MM.1S (cell line): Measurements from ENCODE around the gene UBXN1.

Experiments used
- DNase-seq: peaks from one replicate; pipeline ENCODE4 v3.0.0-alpha.2; 2015
- H2AFZ ChIP-seq: fragments of 300-600 bp; sonication (generic); 2 replicates; pipeline ENCODE4 v1.6.0; 2016; ENCODE audit warnings: antibody characterized with exemption, low read length
- H3F3A ChIP-seq: fragments of 300-600 bp; sonication (generic); 2 replicates; pipeline ENCODE4 v1.6.1; 2016; ENCODE audit warnings: mild to moderate bottlenecking, antibody characterized with exemption, low read length, moderate library complexity, mixed read lengths; ENCODE audit not compliant: insufficient read depth
- H3K27ac ChIP-seq: fragments of 300-600 bp; sonication (generic); 2 replicates; pipeline ENCODE4 v1.5.1; 2016; ENCODE audit warnings: mild to moderate bottlenecking, low read length
- H3K27me3 ChIP-seq: fragments of 300-600 bp; sonication (generic); replicated peaks from 2 replicates; pipeline ENCODE4 v1.6.0; 2016; ENCODE audit warnings: low read length; ENCODE audit not compliant: insufficient read depth
- H3K36me3 ChIP-seq: fragments of 300-600 bp; sonication (generic); replicated peaks from 2 replicates; pipeline ENCODE4 v1.6.1; 2016; ENCODE audit warnings: mild to moderate bottlenecking, low read length, mixed read lengths; ENCODE audit not compliant: insufficient read depth
- H3K4me1 ChIP-seq: fragments of 300-600 bp; sonication (generic); 2 replicates; pipeline ENCODE4 v1.6.1; 2016; ENCODE audit warnings: low read length, mixed read lengths
- H3K4me2 ChIP-seq: fragments of 300-600 bp; sonication (generic); 2 replicates; pipeline ENCODE4 v1.6.0; 2016; ENCODE audit warnings: low read depth, low read length
- H3K4me3 ChIP-seq: fragments of 300-600 bp; sonication (generic); 2 replicates; pipeline ENCODE4 v1.5.1; 2016; ENCODE audit warnings: low read length, mixed read lengths
- H3K79me2 ChIP-seq: fragments of 300-600 bp; sonication (generic); 2 replicates; pipeline ENCODE4 v1.6.1; 2016; ENCODE audit warnings: mixed run types, low read length, mixed read lengths
- H3K9ac ChIP-seq: fragments of 300-600 bp; sonication (generic); 2 replicates; pipeline ENCODE4 v1.6.1; 2016; ENCODE audit warnings: low read length, mixed read lengths
- H3K9me2 ChIP-seq: fragments of 300-600 bp; sonication (generic); replicated peaks from 2 replicates; pipeline ENCODE4 v1.6.1; 2016; ENCODE audit warnings: mild to moderate bottlenecking, low read length, mixed read lengths; ENCODE audit not compliant: insufficient read depth
- H3K9me3 ChIP-seq: fragments of 300-600 bp; sonication (generic); replicated peaks from 2 replicates; pipeline ENCODE4 v1.6.1; 2016; ENCODE audit warnings: mild to moderate bottlenecking, low read length, mixed read lengths; ENCODE audit not compliant: insufficient read depth
- H4K20me1 ChIP-seq: fragments of 300-600 bp; sonication (generic); 2 replicates; pipeline ENCODE4 v1.6.1; 2016; ENCODE audit warnings: mild to moderate bottlenecking, low read length, moderate library complexity, mixed read lengths; ENCODE audit not compliant: insufficient read depth
- EZH2 ChIP-seq: fragments of 300-600 bp; sonication (generic); optimal IDR thresholded peaks from 2 replicates; pipeline ENCODE3; 2017; ENCODE audit warnings: low read depth, mild to moderate bottlenecking, antibody characterized with exemption, low read length, mixed read lengths
- EZH2phosphoT487 ChIP-seq: fragments of 300-600 bp; sonication (generic); IDR thresholded peaks from 2 replicates; pipeline ENCODE4 v1.6.1; 2018; ENCODE audit warnings: antibody characterized with exemption, low read length
- TF ChIP-seq, protein P1 (sequence below): fragments of 300-600 bp; sonication (generic); IDR thresholded peaks from 2 replicates; pipeline ENCODE4 v1.5.1; 2016; ENCODE audit warnings: antibody characterized with exemption, low read length, mixed read lengths

UBXN1 gene

DNA sequence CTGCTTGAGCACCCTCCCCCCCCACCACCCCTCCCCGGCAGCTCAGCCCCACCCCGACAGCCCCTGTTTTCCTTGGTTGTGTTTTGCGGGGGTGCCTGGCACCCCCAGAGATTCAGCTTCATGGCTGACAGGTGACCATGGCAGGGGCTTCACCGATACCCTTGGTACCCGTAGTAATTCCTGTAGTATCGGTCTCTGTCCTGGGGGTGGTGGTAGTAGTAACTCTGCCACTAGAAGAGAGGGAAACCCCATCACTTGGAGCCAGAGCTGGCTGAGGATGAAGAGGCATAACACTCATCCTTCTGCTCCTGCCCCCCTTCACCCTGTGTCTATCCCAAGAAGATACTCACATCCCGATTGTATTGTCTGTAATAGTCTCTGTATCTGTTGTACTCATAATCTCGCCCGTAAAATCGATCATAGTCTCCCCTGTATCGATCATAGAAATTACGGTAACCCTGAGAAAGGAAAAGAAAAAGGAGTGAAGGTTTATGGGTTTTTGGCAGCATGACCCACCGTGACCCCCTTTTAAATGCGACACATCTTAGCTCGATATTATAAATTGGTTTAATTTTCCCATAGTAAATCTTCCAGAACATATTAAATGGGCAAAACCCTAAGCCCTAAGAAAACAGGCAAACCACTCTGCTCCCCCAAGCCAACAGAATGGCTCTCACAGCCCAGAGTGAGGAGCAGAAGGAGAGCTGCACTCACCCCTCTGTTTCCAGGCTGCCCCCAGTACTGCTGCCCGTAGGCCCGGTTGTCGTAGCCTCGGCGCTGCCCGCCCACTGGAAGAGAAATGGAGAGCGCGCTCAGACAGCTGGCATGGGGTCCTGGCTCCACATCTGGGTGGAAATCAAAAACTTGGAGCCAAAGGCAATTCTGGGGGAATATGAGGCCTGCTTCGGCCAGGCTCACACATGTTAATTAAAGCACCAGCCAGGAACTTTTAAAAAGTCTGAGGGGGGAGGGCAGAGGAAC, 36.6 kb upstream of the UBXN1 start:
- peaks cover 67% of the 10 kb centered on the region for H3F3A ChIP-seq

DNA sequence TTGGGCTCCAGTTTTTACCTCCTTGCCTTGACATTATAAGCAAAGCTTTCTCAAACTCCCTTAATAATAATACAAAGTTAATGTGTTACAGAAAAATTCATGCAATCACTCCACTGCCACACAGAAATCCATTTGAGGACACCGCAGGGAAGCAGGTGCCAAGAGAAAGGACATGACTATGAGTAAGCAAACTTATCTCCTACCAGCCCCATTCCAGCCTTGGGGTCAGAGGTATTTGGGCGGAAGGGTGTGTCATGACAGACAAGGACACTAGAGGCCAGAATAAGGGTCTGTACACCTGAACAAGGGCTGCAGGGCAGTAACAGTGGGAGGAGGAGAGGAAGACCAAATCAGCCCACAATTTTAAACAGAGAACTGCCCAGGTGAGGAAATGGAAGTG, 34.5 kb upstream of the UBXN1 start:
- H3K36me3 ChIP-seq: peaks cover 15% of the 10 kb centered on the region
- peak overlapping the region; percentile 19 for H3K4me2 ChIP-seq
- H3K9me3 ChIP-seq: no peaks in the 10 kb centered on the region
- peaks cover 62% of the 10 kb centered on the region for H3K79me2 ChIP-seq
- no peaks in the 10 kb centered on the region for H3K9me2 ChIP-seq
- no peak overlapping the region for H3K4me3 ChIP-seq
- no peaks in the 10 kb centered on the region for H4K20me1 ChIP-seq
- peaks cover 71% of the 10 kb centered on the region for H3K4me1 ChIP-seq
- TF ChIP-seq EZH2phosphoT487: no peak
- TF ChIP-seq, protein P1, sequence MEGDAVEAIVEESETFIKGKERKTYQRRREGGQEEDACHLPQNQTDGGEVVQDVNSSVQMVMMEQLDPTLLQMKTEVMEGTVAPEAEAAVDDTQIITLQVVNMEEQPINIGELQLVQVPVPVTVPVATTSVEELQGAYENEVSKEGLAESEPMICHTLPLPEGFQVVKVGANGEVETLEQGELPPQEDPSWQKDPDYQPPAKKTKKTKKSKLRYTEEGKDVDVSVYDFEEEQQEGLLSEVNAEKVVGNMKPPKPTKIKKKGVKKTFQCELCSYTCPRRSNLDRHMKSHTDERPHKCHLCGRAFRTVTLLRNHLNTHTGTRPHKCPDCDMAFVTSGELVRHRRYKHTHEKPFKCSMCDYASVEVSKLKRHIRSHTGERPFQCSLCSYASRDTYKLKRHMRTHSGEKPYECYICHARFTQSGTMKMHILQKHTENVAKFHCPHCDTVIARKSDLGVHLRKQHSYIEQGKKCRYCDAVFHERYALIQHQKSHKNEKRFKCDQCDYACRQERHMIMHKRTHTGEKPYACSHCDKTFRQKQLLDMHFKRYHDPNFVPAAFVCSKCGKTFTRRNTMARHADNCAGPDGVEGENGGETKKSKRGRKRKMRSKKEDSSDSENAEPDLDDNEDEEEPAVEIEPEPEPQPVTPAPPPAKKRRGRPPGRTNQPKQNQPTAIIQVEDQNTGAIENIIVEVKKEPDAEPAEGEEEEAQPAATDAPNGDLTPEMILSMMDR: peak; percentile 10; the same call in 1 of the 2 replicates
- H3F3A ChIP-seq: peaks cover 76% of the 10 kb centered on the region
- peak overlapping the region; percentile 5; the same call in 1 of the 2 replicates for H3K9ac ChIP-seq
- H2AFZ ChIP-seq: no peak overlapping the region
- peak; percentile 54 for DNase-seq
- H3K27ac ChIP-seq: peak overlapping the region; percentile 68
- H3K27me3 ChIP-seq: no peaks in the 10 kb centered on the region

More for the DNA sequence above, 36.6 kb upstream of the UBXN1 start:
- TF ChIP-seq EZH2: no peak
- Histone ChIP-seq H3K4me1 (peaks cover 58% of the 10 kb centered on the region), H3K9ac (no peak overlapping the region), H4K20me1 (no peaks in the 10 kb centered on the region), H3K4me2 (peak overlapping the region; percentile 0; the same call in 1 of the 2 replicates), H3K9me2 (no peaks in the 10 kb centered on the region), H3K27ac (peak overlapping the region; percentile 4; the same call in 1 of the 2 replicates), H3K27me3 (no peaks in the 10 kb centered on the region), H3K79me2 (peaks cover 80% of the 10 kb centered on the region), H2AFZ (no peak overlapping the region), H3K4me3 (no peak overlapping the region), H3K9me3 (no peaks in the 10 kb centered on the region), H3K36me3 (peaks cover 24% of the 10 kb centered on the region)
- no peak for DNase-seq

DNA sequence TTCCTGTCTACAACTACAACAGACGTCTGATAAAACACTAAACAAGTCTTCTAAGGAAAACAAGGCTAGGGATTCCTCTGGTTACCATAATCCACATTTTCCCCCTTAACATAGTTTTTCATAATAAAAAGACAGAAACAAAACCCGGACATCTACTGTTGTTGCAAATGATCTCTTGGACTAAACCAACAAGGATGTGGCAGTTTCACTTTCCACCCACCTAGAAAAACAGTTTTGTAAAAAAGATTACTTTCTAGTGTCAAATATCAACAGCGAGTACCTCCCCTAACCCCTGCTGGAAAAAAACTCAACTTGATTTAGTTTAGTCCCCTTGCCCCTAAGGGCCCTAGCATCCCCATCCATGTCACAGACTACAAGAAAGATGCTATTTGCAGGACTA, 34.0 kb upstream of the UBXN1 start:
- H3K4me2 ChIP-seq: peak overlapping the region; percentile 19
- peaks cover 72% of the 10 kb centered on the region for H3K4me1 ChIP-seq
- no peak overlapping the region for H3K4me3 ChIP-seq
- peak overlapping the region; percentile 5; the same call in 1 of the 2 replicates for H3K9ac ChIP-seq
- H2AFZ ChIP-seq: no peak overlapping the region
- peaks cover 15% of the 10 kb centered on the region for H3K36me3 ChIP-seq
- H3K79me2 ChIP-seq: peaks cover 59% of the 10 kb centered on the region
- H3K9me2 ChIP-seq: no peaks in the 10 kb centered on the region
- H3F3A ChIP-seq: peaks cover 74% of the 10 kb centered on the region
- H3K27me3 ChIP-seq: no peaks in the 10 kb centered on the region
- H4K20me1 ChIP-seq: no peaks in the 10 kb centered on the region
- peak; percentile 54 for DNase-seq
- peak overlapping the region; percentile 68 for H3K27ac ChIP-seq
- TF ChIP-seq, protein P1: no peak
- TF ChIP-seq EZH2phosphoT487 (no peak), EZH2 (no peak)
- H3K9me3 ChIP-seq: no peaks in the 10 kb centered on the region
